H9 (cell line): ENCODE results near the gene HAGH. TPM values are rescaled to one million over a fixed set of nuclear protein-coding genes. Genes with fewer than 3 reads are reported as not detected.

Experiments used
- DNase-seq: peaks from one replicate; pipeline ENCODE4 v3.0.0-alpha.2; 2017
- H2AFZ ChIP-seq: one replicate; pipeline ENCODE4 v1.6.1; 2013; ENCODE audit warnings: mild to moderate bottlenecking, low read length, control low read depth, moderate library complexity
- H2AK5ac ChIP-seq: 2 replicates; pipeline ENCODE4 v1.6.1; 2013; ENCODE audit warnings: low read length, control low read depth, mixed read lengths; ENCODE audit not compliant: insufficient read length
- H2BK120ac ChIP-seq: one replicate; pipeline ENCODE4 v1.6.1; 2013; ENCODE audit warnings: low read depth, mild to moderate bottlenecking, low read length, control low read depth, inconsistent platforms; ENCODE audit not compliant: poor library complexity, severe bottlenecking
- H2BK12ac ChIP-seq: 2 replicates; pipeline ENCODE4 v1.6.1; 2013; ENCODE audit warnings: low read length, control low read depth, mixed read lengths, low read depth; ENCODE audit not compliant: insufficient read length
- H2BK15ac ChIP-seq: 2 replicates; pipeline ENCODE4 v1.6.1; 2013; ENCODE audit warnings: low read depth, low read length, control low read depth
- H2BK20ac ChIP-seq: one replicate; pipeline ENCODE4 v1.6.1; 2013; ENCODE audit warnings: low read depth, mild to moderate bottlenecking, low read length, control low read depth, inconsistent platforms; ENCODE audit not compliant: poor library complexity, severe bottlenecking
- H2BK5ac ChIP-seq: 2 replicates; pipeline ENCODE4 v1.6.1; 2013; ENCODE audit warnings: low read length, control low read depth, mixed read lengths; ENCODE audit not compliant: insufficient read length
- H3K14ac ChIP-seq: 2 replicates; pipeline ENCODE4 v1.6.1; 2013; ENCODE audit warnings: low read length, control low read depth; ENCODE audit not compliant: insufficient read depth
- H3K18ac ChIP-seq: 2 replicates; pipeline ENCODE4 v1.6.1; 2013; ENCODE audit warnings: low read depth, mild to moderate bottlenecking, mixed read lengths, low read length, control low read depth; ENCODE audit not compliant: insufficient read length
- H3K23ac ChIP-seq: 2 replicates; pipeline ENCODE4 v1.6.1; 2013; ENCODE audit warnings: low read length, control low read depth, mixed read lengths, low read depth; ENCODE audit not compliant: insufficient read length
- H3K23me2 ChIP-seq: 2 replicates; pipeline ENCODE4 v1.6.1; 2013; ENCODE audit warnings: low read depth, mild to moderate bottlenecking, mixed read lengths, low read length, control low read depth; ENCODE audit not compliant: insufficient read length, poor library complexity, severe bottlenecking
- H3K27ac ChIP-seq: 2 replicates; pipeline ENCODE4 v1.5.1; 2013; ENCODE audit warnings: low read length, control low read depth, mixed read lengths, low read depth; ENCODE audit not compliant: insufficient read length
- H3K27me3 ChIP-seq: 2 replicates; pipeline ENCODE4 v1.6.1; 2013; ENCODE audit warnings: low read length, control low read depth, inconsistent platforms; ENCODE audit not compliant: insufficient read depth
- H3K4ac ChIP-seq: 2 replicates; pipeline ENCODE4 v1.6.1; 2013; ENCODE audit warnings: low read depth, mild to moderate bottlenecking, control low read depth, inconsistent platforms, low read length, moderate library complexity
- H3K4me1 ChIP-seq: 2 replicates; pipeline ENCODE4 v1.6.1; 2013; ENCODE audit warnings: low read length, control low read depth, inconsistent platforms; ENCODE audit not compliant: insufficient read depth
- H3K4me2 ChIP-seq: 2 replicates; pipeline ENCODE4 v1.6.1; 2013; ENCODE audit warnings: low read length, control low read depth, mixed read lengths; ENCODE audit not compliant: insufficient read length, insufficient read depth
- H3K56ac ChIP-seq: 2 replicates; pipeline ENCODE4 v1.6.1; 2013; ENCODE audit warnings: low read depth, mild to moderate bottlenecking, mixed read lengths, low read length, control low read depth; ENCODE audit not compliant: insufficient read length
- H3K79me1 ChIP-seq: 2 replicates; pipeline ENCODE4 v1.6.1; 2013; ENCODE audit warnings: low read depth, mild to moderate bottlenecking, moderate library complexity, low read length, control low read depth, inconsistent platforms; ENCODE audit not compliant: insufficient read depth, poor library complexity, severe bottlenecking
- H3K79me2 ChIP-seq: 2 replicates; pipeline ENCODE4 v1.6.1; 2013; ENCODE audit warnings: low read length, control low read depth, inconsistent platforms; ENCODE audit not compliant: insufficient read depth
- H3K9ac ChIP-seq: 2 replicates; pipeline ENCODE4 v1.6.1; 2013; ENCODE audit warnings: low read length, control low read depth, mixed read lengths; ENCODE audit not compliant: insufficient read length; ENCODE audit errors: extremely low read depth
- H3K9me3 ChIP-seq: one replicate; pipeline ENCODE4 v1.6.1; 2013; ENCODE audit warnings: low read depth, low read length, inconsistent platforms; ENCODE audit not compliant: control insufficient read depth
- H3T11ph ChIP-seq: one replicate; pipeline ENCODE4 v1.6.1; 2013; ENCODE audit warnings: mild to moderate bottlenecking, low read length, control low read depth, inconsistent platforms
- H4K20me1 ChIP-seq: one replicate; pipeline ENCODE4 v1.6.1; 2013; ENCODE audit not compliant: control insufficient read depth, insufficient read length, insufficient read depth
- H4K5ac ChIP-seq: 2 replicates; pipeline ENCODE4 v1.6.1; 2013; ENCODE audit warnings: low read depth, mild to moderate bottlenecking, mixed read lengths, low read length, control low read depth; ENCODE audit not compliant: insufficient read length
- H4K8ac ChIP-seq: replicated peaks from 2 replicates; pipeline ENCODE4 v1.6.1; 2013; ENCODE audit warnings: low read length, control low read depth, mixed read lengths, low read depth; ENCODE audit not compliant: insufficient read length
- H4K91ac ChIP-seq: 2 replicates; pipeline ENCODE4 v1.6.1; 2013; ENCODE audit warnings: low read depth, mild to moderate bottlenecking, moderate library complexity, mixed read lengths, low read length, control low read depth; ENCODE audit not compliant: insufficient read length
- H3K27ac Mint-ChIP-seq, 3 experiments: 2 replicates in 2 of 3; 3 replicates in 1 of 3; pipeline ENCODE4 v1.8.0; 2020 to 2021; ENCODE audit warnings: mixed read lengths in 3 of 3, mild to moderate bottlenecking in 1 of 3, moderate library complexity in 1 of 3
- H3K27me3 Mint-ChIP-seq: 2 replicates; pipeline ENCODE4 v1.8.0; 2021; ENCODE audit warnings: low read depth, mild to moderate bottlenecking, moderate library complexity, mixed read lengths
- H3K36me3 Mint-ChIP-seq, 3 experiments: 2 replicates in 2 of 3; 3 replicates in 1 of 3; pipeline ENCODE4 v1.8.0; 2020 to 2021; ENCODE audit warnings: low read depth in 3 of 3, mixed read lengths in 3 of 3; ENCODE audit not compliant: insufficient read depth in 1 of 3
- H3K4me1 Mint-ChIP-seq, 2 experiments: 2 replicates each; pipeline ENCODE4 v1.8.0; 2020; ENCODE audit warnings: mixed read lengths in 2 of 2
- H3K4me3 Mint-ChIP-seq, 2 experiments: 2 replicates in 1 of 2; 3 replicates in 1 of 2; pipeline ENCODE4 v1.8.0; 2020 to 2021; ENCODE audit warnings: mild to moderate bottlenecking in 2 of 2, mixed read lengths in 2 of 2, moderate library complexity in 1 of 2
- H3K9me3 Mint-ChIP-seq, 2 experiments: 2 replicates in 1 of 2; 3 replicates in 1 of 2; pipeline ENCODE4 v1.8.0; 2020; ENCODE audit warnings: mild to moderate bottlenecking in 2 of 2, mixed read lengths in 2 of 2, moderate library complexity in 1 of 2
- CTCF ChIP-seq: fragments of 200-600 bp; sonication (generic); conservative IDR thresholded peaks from 3 replicates; pipeline ENCODE4 v1.8.0; 2021; ENCODE audit warnings: antibody characterized with exemption, mild to moderate bottlenecking
- WGBS: extraction: QIAGEN DNeasy Blood & Tissue Kit; methylation state at CpG from one replicate; pipeline ENCODE4 v1.1.7; 2013; ENCODE audit warnings: missing lambda C conversion rate, low lambda C conversion rate, mixed read lengths; ENCODE audit not compliant: insufficient read length; ENCODE audit errors: extremely low coverage; 5-methylcytosine and 5-hydroxymethylcytosine counted together
- total RNA-seq: library from RNA; stranded (reverse); gene quantifications from 2 replicates; pipeline ENCODE4 v1.2.1, GENCODE V29; 2021

The HAGH gene
- total RNA-seq, 1 experiment from 2014 or later = 30.0 TPM

DNA sequence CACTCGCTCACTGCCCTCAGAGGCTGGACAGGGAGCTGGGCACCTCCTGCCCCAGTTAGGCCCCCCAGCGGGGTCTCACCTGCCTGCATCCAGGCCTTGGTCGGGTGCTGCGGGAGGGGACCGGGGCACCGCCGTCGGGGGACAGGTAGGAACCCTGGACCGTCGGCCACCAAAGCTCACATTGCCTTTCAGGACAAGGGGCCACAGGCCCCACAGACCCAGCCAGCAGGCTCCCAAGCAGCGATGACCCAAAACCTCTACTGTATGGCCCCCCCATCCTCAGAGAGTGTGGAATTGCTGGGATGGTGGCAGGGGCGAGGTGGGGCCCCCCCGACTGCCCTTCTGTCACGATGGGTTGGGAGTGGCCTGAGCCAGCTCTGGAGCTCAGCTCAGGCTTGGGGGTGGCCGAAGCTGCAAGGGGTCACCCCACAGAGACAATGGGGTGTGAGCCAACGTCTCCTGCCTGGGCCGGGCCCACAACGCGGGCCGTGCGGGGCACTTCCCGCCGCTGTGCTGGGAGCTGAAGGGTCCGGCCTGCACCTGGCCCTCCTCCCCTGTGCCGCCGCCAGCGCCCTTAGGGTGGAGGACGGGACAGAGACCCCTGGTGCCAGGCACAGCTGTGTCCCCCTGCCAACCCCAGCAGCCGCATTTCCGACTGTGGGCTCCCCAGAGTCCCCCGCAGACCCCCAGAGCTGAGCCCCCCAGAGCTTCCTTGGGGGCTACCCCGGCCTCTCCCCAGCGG, 33.6 kb downstream of the HAGH start:
- Histone ChIP-seq H3K4me1 (no peaks in the 10 kb centered on the region), H3K4ac (no peak overlapping the region), H2BK20ac (no peak overlapping the region), H3K79me1 (no peaks in the 10 kb centered on the region), H2BK120ac (no peak overlapping the region), H3K27ac (no peak overlapping the region), H4K20me1 (no peaks in the 10 kb centered on the region), H3K79me2 (no peaks in the 10 kb centered on the region), H3T11ph (no peak overlapping the region), H4K91ac (no peak overlapping the region), H2AFZ (no peak overlapping the region), H2BK15ac (no peak overlapping the region), H3K18ac (no peak overlapping the region), H3K56ac (no peak overlapping the region), H3K14ac (no peak overlapping the region), H3K23me2 (no peaks in the 10 kb centered on the region), H2AK5ac (no peak overlapping the region), H3K27me3 (no peaks in the 10 kb centered on the region), H3K9me3 (no peaks in the 10 kb centered on the region), H3K4me2 (no peak overlapping the region), H4K5ac (no peak overlapping the region), H4K8ac (no peak overlapping the region), H2BK5ac (no peak overlapping the region), H3K9ac (no peak overlapping the region), H2BK12ac (no peak overlapping the region), H3K23ac (no peak overlapping the region)
- Mint-ChIP-seq H3K36me3 (peaks cover 10 to 15% (median 14%) of the 10 kb centered on the region in 3 experiments), H3K9me3 (peaks cover 13 to 15% of the 10 kb centered on the region in 2 experiments), H3K4me1 (no peaks in the 10 kb centered on the region), H3K4me3 (no peak overlapping the region), H3K27ac (no peak overlapping the region), H3K27me3 (no peaks in the 10 kb centered on the region)
- TF ChIP-seq CTCF = no peak
- no peak for DNase-seq
- WGBS = no CpG with 5 or more reads among the region's 33 CpGs
